Stimulated activated CD8-positive, alpha-beta memory T cell treated with anti-CD3 and anti-CD28 coated beads, Interleukin-12 subunit alpha, Interleukin-12 subunit beta, amount 100 ng/mL, for 24 hours (primary cell): ENCODE measurements around the gene DGKI.

Experiments used
- DNase-seq: peaks from one replicate; pipeline ENCODE4 v3.0.0-alpha.2; 2020; ENCODE audit errors: extremely low read depth

Gene DGKI

GRCh38 chr7:137593115-137593711 is 253.6 kb downstream of the DGKI start:
- DNase-seq: no peak

- DNase-seq: no peak
Measured at GRCh38 chr7:137592232-137592896, 254.4 kb downstream of the DGKI start.

DNA sequence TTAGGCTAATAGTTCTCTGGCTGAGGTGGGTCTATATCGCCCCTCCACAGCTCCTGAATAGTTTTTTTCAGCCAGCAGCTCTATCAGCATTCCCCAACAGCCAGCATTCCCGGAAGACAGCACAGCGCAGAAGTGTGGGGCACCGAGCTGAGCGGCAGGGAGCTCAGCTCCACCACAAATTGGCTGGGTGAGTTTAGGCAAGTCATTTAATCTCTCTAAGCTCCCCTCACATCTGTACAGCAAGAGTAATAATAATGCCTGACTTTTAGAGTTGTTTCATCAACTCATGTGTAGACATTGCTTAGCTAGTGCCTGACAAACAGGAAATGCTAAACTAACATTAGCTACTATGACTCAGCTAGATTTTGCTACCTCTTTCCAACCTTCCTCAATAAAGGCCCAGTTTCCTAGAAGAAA is 255.3 kb downstream of the DGKI start:
- DNase-seq: no peak

DNA sequence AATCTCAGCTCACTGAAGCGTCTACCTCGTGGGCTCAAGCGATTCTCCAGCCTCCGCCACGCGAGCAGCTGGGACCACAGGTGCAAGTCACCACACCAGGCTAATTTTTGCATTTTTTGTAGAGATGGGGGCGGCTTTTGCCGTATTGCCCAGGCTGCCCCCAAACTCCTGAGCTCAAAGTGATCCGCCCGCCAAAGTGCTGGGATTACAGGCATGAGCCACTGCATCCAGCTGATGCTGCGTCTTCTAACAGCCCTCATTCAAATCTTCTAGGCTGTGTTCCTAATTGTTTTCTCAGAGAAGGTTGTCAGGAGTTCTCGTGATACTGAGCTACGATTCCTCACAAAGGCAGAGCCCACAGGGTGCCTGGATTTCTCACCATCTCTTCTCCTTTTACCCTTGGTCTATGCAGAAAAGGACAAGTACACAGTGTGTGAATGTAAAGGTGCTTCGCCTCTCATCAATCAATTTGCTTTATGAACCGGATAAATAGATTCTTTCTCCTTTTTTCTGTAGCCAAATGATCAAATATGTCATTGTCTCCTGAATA is 255.9 kb downstream of the DGKI start:
- no peak for DNase-seq

GRCh38 chr7:137590071-137590755 is 256.6 kb downstream of the DGKI start:
- DNase-seq: no peak

GRCh38 chr7:137587326-137587725 is 259.4 kb downstream of the DGKI start:
- no peak for DNase-seq

DNA sequence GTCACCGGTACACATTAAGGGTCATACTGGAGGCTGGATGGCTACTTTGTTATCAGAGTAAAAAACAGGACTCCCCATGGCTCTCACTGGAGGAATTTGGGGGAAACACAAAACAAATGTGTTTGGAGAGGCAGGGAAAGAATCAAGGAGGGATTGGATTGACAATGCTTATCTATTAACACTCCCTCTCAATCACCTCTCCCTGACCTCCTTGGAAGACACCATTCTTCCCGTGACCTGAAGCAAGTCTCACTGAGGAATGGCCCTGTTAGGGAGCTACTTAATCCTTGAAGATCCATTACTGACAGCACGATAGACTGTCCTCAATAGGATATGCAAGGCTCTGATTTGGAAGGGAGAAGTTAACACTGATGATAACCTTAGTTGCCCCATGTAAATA is 261.2 kb downstream of the DGKI start:
- no peak for DNase-seq

DNA sequence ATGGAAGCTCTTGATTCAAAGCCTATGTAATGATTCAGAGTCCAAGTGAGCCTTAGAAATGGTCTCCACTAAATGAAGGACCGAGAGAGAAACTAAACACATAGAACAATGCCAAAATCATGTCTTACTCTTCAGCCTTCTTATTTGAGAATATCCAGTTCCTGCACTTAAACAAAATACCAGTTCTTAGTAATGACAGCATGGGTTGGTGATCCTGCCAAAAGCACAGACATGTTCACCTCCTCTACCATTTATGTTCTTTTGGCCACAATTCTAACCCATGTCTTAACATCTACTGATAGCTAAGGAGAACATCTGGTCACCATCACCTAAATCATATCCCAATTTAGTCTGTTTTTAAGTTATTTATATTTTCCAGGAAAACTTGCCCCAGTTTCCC is 263.6 kb downstream of the DGKI start:
- no peak for DNase-seq

GRCh38 chr7:137579913-137580640 is 266.7 kb downstream of the DGKI start:
- DNase-seq: no peak

DNA sequence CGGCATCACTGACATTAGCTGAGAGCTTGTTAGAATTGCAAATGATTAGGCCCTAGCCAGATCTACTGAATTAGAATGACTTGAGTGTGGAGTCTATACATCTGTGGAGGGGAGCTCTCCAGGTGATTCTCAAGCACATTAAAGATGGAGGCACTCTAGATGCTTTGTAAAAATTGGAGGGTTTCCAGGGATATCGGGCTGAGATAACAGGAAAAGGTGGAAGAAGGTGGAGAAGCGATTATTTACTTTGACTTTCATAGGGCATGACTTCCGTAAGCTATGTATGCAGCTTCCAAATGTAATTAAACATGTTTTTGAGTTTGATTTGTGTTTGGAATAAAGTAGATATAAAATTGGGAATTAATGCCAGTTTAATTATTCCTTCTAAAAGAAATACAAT is 268.2 kb downstream of the DGKI start:
- no peak for DNase-seq

DNA sequence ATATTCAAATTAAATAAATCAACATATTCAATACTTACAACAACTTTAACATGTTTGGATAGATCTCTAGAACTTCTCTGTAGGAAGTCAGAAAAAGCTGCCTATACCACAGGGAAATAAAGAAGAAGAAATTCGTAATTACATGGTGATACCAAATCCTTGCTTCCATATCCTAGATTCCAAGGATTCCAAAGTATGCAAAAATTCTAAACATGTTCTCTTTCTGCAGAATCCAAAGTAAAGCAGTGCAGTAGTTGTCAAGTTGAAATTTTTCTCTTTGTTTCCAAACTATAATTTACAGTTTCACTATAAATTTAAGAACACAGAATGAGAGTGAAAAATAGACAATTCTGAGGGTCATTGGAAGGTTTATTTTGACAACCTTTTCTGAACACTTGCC is 269.6 kb downstream of the DGKI start:
- no peak for DNase-seq

DNA sequence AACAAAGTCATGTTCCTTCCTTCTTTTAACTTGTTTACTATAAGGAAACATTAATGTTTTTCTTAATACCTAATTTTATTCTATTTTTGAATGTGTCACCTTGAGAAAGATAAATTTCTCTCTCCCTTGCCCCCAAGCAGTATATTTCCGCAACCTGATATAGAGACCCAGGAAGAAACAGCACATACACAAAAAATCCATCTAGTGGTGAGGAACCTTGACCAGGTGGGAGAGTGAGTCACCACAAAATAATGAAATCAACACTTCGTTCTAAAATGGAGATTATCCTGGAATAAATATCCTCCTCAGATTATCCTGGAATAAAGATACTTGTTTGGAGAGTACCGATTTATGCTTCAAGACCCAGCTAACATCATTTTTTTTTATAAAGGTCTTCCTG is 270.3 kb downstream of the DGKI start:
- no peak for DNase-seq

DNA sequence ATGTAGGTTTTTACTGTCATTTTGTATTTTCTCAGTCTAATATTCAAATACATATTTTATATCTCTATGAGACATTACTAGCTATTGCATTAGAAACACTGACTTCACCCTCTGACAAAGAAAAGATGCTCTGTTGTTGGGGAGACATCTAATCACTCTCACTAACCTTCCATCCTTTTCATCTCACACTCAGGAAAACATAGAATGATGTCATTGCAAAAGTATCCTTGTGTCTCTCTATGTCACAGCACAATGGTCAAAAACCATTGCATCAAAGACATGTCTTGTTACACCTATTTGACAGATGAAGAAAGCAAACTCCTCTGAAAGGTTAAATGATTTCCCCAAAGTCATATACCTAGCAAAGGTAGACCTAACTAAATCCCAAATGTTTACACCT is 272.0 kb downstream of the DGKI start:
- DNase-seq: no peak

DNA sequence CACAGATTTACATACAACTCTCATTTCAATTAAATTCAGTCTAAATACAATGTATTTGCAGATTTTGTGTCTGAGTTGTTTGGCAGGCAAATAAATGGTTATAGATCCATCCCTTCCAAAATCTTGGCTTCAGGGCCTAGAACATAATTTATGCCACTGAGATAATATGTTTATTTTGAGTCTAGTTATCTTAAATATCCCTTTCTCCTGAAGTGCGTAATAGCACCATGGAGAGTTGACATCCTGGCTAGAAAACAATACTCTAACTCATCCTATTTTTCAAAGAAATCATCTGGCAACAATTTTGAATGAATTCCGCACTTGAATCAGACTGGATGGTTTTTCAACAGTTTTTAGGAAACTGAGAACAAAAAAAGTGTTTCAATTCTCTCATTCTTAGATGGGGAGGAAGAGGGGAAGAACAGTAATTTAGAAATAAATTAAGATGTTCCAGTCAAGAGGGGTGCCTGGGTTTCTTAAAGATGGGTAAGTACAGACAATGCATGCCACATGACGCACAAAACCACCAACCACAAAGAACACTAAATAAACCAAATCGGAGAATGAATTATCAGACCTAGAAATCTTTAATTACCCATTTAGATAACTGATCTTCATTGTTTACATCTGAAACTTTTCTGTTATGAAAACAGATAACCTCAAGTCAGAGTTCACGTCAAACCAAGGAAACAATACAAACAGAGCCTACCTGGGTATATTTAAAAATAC is 274.6 kb downstream of the DGKI start:
- no peak for DNase-seq

GRCh38 chr7:137564677-137565076 is 282.1 kb downstream of the DGKI start:
- no peak for DNase-seq

- no peak for DNase-seq
Measured at GRCh38 chr7:137563981-137564380, 282.8 kb downstream of the DGKI start.

DNA sequence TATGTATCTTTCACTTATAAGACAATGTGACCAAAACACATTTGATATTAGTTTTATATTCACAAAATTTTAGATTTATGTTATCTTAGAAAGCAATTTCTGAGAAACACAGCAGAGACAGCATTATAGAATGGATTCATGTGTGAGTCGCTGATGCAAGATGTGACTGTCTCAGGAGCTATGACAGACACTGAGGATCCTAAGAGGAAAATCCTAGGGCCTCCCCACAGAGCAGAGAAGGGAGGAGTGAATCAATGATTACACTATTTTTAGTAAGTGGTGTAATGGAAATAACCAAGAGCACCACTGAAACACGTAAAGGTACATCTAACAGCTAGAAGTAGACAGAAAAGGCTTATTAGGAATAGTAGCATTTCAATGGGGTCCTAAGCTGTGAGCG is 299.3 kb downstream of the DGKI start:
- DNase-seq: no peak

GRCh38 chr7:137546671-137547070 is 300.1 kb downstream of the DGKI start:
- no peak for DNase-seq

DNA sequence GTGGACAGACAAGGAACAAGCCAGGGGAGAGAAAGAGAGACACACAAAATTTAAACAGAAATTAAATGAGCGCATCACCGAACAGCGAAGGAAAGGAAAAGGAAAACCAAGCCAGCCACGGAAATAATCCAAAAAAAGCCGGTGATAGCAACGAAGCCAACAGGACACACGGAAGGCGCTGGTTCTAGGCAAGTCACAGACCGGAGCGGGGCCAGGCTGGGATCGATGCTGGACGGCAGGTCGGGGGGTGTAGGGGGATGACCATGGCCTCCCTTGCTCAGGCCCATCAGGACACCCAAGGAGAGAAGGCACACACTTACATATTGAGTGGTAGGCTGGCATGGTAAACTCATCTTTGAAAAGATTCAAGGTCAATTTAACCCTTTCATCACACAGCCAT is 300.8 kb downstream of the DGKI start:
- DNase-seq: no peak

DNA sequence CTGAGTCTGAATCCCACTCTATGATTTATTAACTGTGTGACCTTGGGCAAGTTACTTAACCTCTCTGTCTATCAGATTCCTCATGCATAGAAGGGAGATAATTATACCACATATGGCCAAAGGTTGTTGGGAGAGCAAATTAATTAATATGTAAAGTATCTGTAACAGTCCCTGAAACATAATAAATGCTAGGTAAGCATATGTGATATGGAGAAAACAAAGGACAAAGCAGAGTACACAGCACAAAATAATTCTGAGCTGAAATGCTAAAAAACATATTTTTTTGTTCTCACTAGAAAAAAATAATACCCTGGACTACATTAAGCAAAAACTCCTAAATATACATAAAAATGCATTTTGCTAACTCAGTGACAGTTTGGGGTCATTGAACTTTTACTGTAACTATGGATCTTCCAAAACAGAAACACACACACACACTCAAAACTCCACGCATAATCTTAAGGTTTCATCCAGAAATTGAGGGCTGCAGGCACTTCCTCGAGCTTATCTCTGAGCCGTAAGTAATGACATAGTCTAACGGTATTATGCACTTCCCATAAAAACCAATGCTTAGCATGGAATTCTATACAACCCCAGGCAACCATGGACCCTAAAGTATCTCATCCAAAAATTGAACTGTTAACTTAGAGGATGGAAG is 301.6 kb downstream of the DGKI start:
- DNase-seq: no peak

DNA sequence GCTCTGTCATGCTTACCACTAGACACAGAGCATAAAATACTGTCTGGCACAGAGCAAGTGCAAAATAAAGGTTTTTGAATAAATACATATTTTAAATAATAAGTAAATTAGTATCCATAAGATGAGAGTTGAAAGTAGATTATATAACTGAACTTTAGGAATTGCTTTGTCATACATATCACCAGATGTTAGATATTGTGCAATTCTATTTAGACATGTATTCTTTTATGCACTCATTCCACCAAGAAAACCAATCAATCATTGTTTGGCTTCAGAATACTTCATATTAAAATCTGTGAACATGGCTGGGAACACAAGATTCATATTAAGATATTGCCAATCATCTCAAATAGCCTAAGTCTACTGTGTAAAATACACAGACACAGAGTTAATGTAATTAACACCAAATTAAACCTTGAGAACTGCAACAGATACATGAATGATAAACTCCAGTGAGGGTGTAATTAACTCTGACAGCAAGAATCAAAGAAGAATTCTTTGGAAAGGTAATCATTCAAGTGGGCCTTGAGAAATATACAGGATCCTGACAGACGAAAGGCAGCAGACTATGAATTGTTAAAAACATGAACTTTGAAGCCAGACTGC is 302.2 kb downstream of the DGKI start:
- no peak for DNase-seq
